ENCODE data around the gene IQGAP2.
A peak's percentile ranks its signal among the peaks of the same experiment; 100 is the strongest.
"Not testable (repeated sequence)": the region's sequence is repeated elsewhere in the genome, so short reads cannot be mapped to it uniquely, and the experiment has no call there.

The IQGAP2 gene

GRCh38 chr5:76544268-76544926 is 141.3 kb downstream of the IQGAP2 start:
- peak; percentile 37 for DNase-seq

GRCh38 chr5:76545184-76545583 is 142.1 kb downstream of the IQGAP2 start:
- no peak for DNase-seq

GRCh38 chr5:76546497-76547102 is 143.5 kb downstream of the IQGAP2 start:
- DNase-seq: no peak

GRCh38 chr5:76547242-76547890 is 144.3 kb downstream of the IQGAP2 start:
- no peak for DNase-seq

- no peak for DNase-seq
These were observed 144.9 kb downstream of the IQGAP2 start for GRCh38 chr5:76547891-76548524.

GRCh38 chr5:76548525-76549229 is 145.6 kb downstream of the IQGAP2 start:
- DNase-seq: no peak

- not testable (repeated sequence) for DNase-seq
These were observed 147.8 kb downstream of the IQGAP2 start for GRCh38 chr5:76550881-76551280.

GRCh38 chr5:76552546-76552945 is 149.5 kb downstream of the IQGAP2 start:
- DNase-seq: no peak

- DNase-seq: no peak
These were observed 150.2 kb downstream of the IQGAP2 start for GRCh38 chr5:76553251-76553650.

- DNase-seq: no peak
These were observed 152.0 kb downstream of the IQGAP2 start for GRCh38 chr5:76555114-76555513.

- DNase-seq: no peak
These were observed 152.6 kb downstream of the IQGAP2 start for GRCh38 chr5:76555717-76556116.

GRCh38 chr5:76556511-76557221 is 153.6 kb downstream of the IQGAP2 start:
- no peak for DNase-seq

- DNase-seq: no peak
These were observed 158.1 kb downstream of the IQGAP2 start for GRCh38 chr5:76560952-76561891.

GRCh38 chr5:76561959-76562358 is 158.9 kb downstream of the IQGAP2 start:
- no peak for DNase-seq

- no peak for DNase-seq
These were observed 161.9 kb downstream of the IQGAP2 start for GRCh38 chr5:76565009-76565408.

GRCh38 chr5:76570153-76570552 is 167.1 kb downstream of the IQGAP2 start:
- DNase-seq: no peak

- no peak for DNase-seq
These were observed 168.5 kb downstream of the IQGAP2 start for GRCh38 chr5:76571559-76571958.

GRCh38 chr5:76576450-76576849 is 173.4 kb downstream of the IQGAP2 start:
- no peak for DNase-seq

- DNase-seq: no peak
These were observed 173.9 kb downstream of the IQGAP2 start for GRCh38 chr5:76576996-76577395.

GRCh38 chr5:76579166-76579937 is 176.3 kb downstream of the IQGAP2 start:
- DNase-seq: no peak
